Keratinocyte (primary cell): ENCODE data around the gene AKT1S1.

Experiments
- CTCF ChIP-seq, 3 experiments: IDR thresholded peaks in 1 of 3; conservative IDR thresholded peaks in 1 of 3; optimal IDR thresholded peaks in 1 of 3; 2 replicates in 2 of 3; 3 replicates in 1 of 3; pipeline versions ENCODE3 to v1.5.1; 2011; ENCODE audit warnings: low read length in 3 of 3, mild to moderate bottlenecking in 3 of 3, moderate library complexity in 2 of 3, control low read depth in 1 of 3, inconsistent platforms in 1 of 3; ENCODE audit not compliant: insufficient read depth in 2 of 3; ENCODE audit errors: extremely low read depth in 1 of 3
- EZH2 ChIP-seq: IDR thresholded peaks from one replicate; pipeline ENCODE4 v1.6.1; 2012; ENCODE audit warnings: inconsistent platforms, mild to moderate bottlenecking, low read length, moderate library complexity

GRCh38 chr19:49881186-49881585 is 4.0 kb upstream of the AKT1S1 start:
- TF ChIP-seq CTCF (optimal IDR thresholded peaks at IDR 0.05 in 1 of 3, IDR thresholded peaks at IDR 0.05 in 1 of 3, conservative IDR thresholded peaks at IDR 0.05 in 1 of 3; ENCODE audit: extremely low read depth in 1 of 3, insufficient read depth in 2 of 3, low read length in 3 of 3) (no peak), EZH2 (no peak)
